GM21526 (cell line): Measurements from ENCODE around the gene TBC1D2.

ENCODE experiments used
- ATAC-seq: cut with Tn5 transposase; IDR thresholded peaks from one replicate; pipeline ENCODE4 v1.9.1; 2021; ENCODE audit warnings: moderate library complexity; ENCODE audit not compliant: unreplicated experiment, low FRiP score

TBC1D2 gene

GRCh38 chr9:98192503-98193335 lies 62.7 kb downstream of the TBC1D2 start, which contains the start of gene CORO2A:
Gene CORO2A (minus strand): TSS chr9:98192637. CDS start chr9:98157660, 34,977 bp downstream.
- ATAC-seq: peak; percentile 68

GRCh38 chr9:98191671-98192502 lies 63.6 kb downstream of the TBC1D2 start:
- ATAC-seq: peak; percentile 12

- ATAC-seq: no peak
Measured at GRCh38 chr9:98191181-98191608, 64.3 kb downstream of the TBC1D2 start.

- ATAC-seq: no peak
Measured at GRCh38 chr9:98190757-98191105, 64.7 kb downstream of the TBC1D2 start.

- no peak for ATAC-seq
Measured at GRCh38 chr9:98189412-98189811, 66.0 kb downstream of the TBC1D2 start.

- ATAC-seq: no peak
Measured at GRCh38 chr9:98187926-98188325, 67.5 kb downstream of the TBC1D2 start.

GRCh38 chr9:98186236-98186635 lies 69.2 kb downstream of the TBC1D2 start:
- no peak for ATAC-seq

- ATAC-seq: no peak
Measured at GRCh38 chr9:98185611-98186171, 69.8 kb downstream of the TBC1D2 start.

GRCh38 chr9:98185021-98185567 lies 70.4 kb downstream of the TBC1D2 start:
- ATAC-seq: no peak

GRCh38 chr9:98184326-98184725 lies 71.1 kb downstream of the TBC1D2 start:
- ATAC-seq: no peak

GRCh38 chr9:98182889-98183599 lies 72.4 kb downstream of the TBC1D2 start:
- ATAC-seq: no peak

- no peak for ATAC-seq
Measured at GRCh38 chr9:98182069-98182820, 73.2 kb downstream of the TBC1D2 start.

- no peak for ATAC-seq
Measured at GRCh38 chr9:98181746-98182068, 73.7 kb downstream of the TBC1D2 start.

GRCh38 chr9:98180996-98181395 lies 74.5 kb downstream of the TBC1D2 start:
- ATAC-seq: no peak

GRCh38 chr9:98178874-98179850 lies 76.3 kb downstream of the TBC1D2 start:
- no peak for ATAC-seq

GRCh38 chr9:98176391-98177259 lies 78.8 kb downstream of the TBC1D2 start:
- ATAC-seq: no peak

GRCh38 chr9:98175762-98176161 lies 79.7 kb downstream of the TBC1D2 start:
- no peak for ATAC-seq
